Measurements from ENCODE around the gene RNF114.
"Not testable (repeated sequence)": the region's sequence is repeated elsewhere in the genome, so short reads cannot be mapped to it uniquely, and the experiment has no call there.

RNF114 gene

GRCh38 chr20:49965781-49966305 lies 29.6 kb downstream of the RNF114 start:
- no peak for FAIRE-seq

GRCh38 chr20:49966861-49967260 lies 30.7 kb downstream of the RNF114 start:
- FAIRE-seq = no peak

- no peak for FAIRE-seq
Observed at GRCh38 chr20:49969234-49969633, 33.0 kb downstream of the RNF114 start.

GRCh38 chr20:49969946-49970345 lies 33.7 kb downstream of the RNF114 start:
- no peak for FAIRE-seq

GRCh38 chr20:49970498-49970897 lies 34.3 kb downstream of the RNF114 start:
- no peak for FAIRE-seq

- no peak for FAIRE-seq
Observed at GRCh38 chr20:49973981-49974380, 37.8 kb downstream of the RNF114 start.

- no peak for FAIRE-seq
Observed at GRCh38 chr20:49976542-49976941, 40.3 kb downstream of the RNF114 start.

GRCh38 chr20:49977740-49978139 lies 41.5 kb downstream of the RNF114 start:
- FAIRE-seq = not testable (repeated sequence)

GRCh38 chr20:49978685-49979029 lies 42.5 kb downstream of the RNF114 start:
- FAIRE-seq = no peak

- no peak for FAIRE-seq
Observed at GRCh38 chr20:49979030-49979832, 43.0 kb downstream of the RNF114 start.

- FAIRE-seq = no peak
Observed at GRCh38 chr20:49980140-49981008, 44.2 kb downstream of the RNF114 start.

- no peak for FAIRE-seq
Observed at GRCh38 chr20:49981218-49982071, 45.2 kb downstream of the RNF114 start.

GRCh38 chr20:49982072-49982345 lies 45.8 kb downstream of the RNF114 start:
- no peak for FAIRE-seq

- FAIRE-seq = no peak
Observed at GRCh38 chr20:49982346-49983122, 46.3 kb downstream of the RNF114 start, which contains the start of gene SNAI1. Gene SNAI1 (plus strand): TSS chr20:49982980. CDS start chr20:49983060, 80 bp downstream.

- no peak for FAIRE-seq
Observed at GRCh38 chr20:49983123-49983847, 47.1 kb downstream of the RNF114 start.

GRCh38 chr20:49983848-49984408 lies 47.7 kb downstream of the RNF114 start:
- FAIRE-seq = no peak

- FAIRE-seq = no peak
Observed at GRCh38 chr20:49984426-49985153, 48.4 kb downstream of the RNF114 start.

- no peak for FAIRE-seq
Observed at GRCh38 chr20:49985157-49985556, 49.0 kb downstream of the RNF114 start.

GRCh38 chr20:49985617-49986016 lies 49.4 kb downstream of the RNF114 start:
- no peak for FAIRE-seq

- FAIRE-seq = no peak
Observed at GRCh38 chr20:49986049-49986448, 49.9 kb downstream of the RNF114 start.
